PC-9 (cell line): ENCODE results near the gene SEMA4F.

Experiments
- EZH2 ChIP-seq: fragments of 200-600 bp; sonication (generic); IDR thresholded peaks from 2 replicates; pipeline ENCODE4 v1.8.0; 2017; ENCODE audit warnings: antibody characterized with exemption, low read depth
- TF ChIP-seq, protein P1 (sequence below): fragments of 200-600 bp; sonication (generic); conservative IDR thresholded peaks from 2 replicates; pipeline ENCODE4 v1.6.1; 2017; ENCODE audit warnings: mixed run types, antibody characterized with exemption, mild to moderate bottlenecking, moderate library complexity

DNA sequence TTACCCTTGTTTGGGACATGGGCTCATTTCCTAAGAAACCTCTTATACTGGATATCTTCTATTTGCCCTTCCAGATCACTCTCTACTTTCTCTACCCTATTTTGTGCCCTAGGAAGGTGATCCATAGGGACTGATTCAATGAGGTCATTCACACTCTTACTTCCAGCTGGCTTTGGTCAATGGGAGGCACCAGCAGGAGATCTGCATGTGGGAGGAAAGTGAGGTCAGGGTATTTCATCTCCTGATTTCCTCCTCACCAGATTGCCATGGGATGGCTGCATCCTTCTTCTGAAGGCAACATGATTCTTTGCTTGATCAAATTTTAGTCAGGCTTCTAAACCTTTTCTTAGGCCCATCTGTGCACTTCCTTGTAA lies 21.1 kb upstream of the SEMA4F start:
- TF ChIP-seq, protein P1, sequence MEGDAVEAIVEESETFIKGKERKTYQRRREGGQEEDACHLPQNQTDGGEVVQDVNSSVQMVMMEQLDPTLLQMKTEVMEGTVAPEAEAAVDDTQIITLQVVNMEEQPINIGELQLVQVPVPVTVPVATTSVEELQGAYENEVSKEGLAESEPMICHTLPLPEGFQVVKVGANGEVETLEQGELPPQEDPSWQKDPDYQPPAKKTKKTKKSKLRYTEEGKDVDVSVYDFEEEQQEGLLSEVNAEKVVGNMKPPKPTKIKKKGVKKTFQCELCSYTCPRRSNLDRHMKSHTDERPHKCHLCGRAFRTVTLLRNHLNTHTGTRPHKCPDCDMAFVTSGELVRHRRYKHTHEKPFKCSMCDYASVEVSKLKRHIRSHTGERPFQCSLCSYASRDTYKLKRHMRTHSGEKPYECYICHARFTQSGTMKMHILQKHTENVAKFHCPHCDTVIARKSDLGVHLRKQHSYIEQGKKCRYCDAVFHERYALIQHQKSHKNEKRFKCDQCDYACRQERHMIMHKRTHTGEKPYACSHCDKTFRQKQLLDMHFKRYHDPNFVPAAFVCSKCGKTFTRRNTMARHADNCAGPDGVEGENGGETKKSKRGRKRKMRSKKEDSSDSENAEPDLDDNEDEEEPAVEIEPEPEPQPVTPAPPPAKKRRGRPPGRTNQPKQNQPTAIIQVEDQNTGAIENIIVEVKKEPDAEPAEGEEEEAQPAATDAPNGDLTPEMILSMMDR: no peak
- TF ChIP-seq EZH2: no peak
